GM21825 (cell line): ENCODE data around the gene CAPZA1.
"Not testable (repeated sequence)": the region's sequence is repeated elsewhere in the genome, so short reads cannot be mapped to it uniquely, and the experiment has no call there.

Experiments used
- ATAC-seq: cut with Tn5 transposase; IDR thresholded peaks from one replicate; pipeline ENCODE4 v1.9.1; 2021; ENCODE audit warnings: mild to moderate bottlenecking, moderate library complexity; ENCODE audit not compliant: unreplicated experiment

CAPZA1 gene

GRCh38 chr1:112626887-112627286 is 7.3 kb downstream of the CAPZA1 start:
- ATAC-seq: no peak

GRCh38 chr1:112628516-112628915 is 8.9 kb downstream of the CAPZA1 start:
- no peak for ATAC-seq

- ATAC-seq: no peak
Observed at GRCh38 chr1:112629256-112629655, 9.6 kb downstream of the CAPZA1 start.

- ATAC-seq: no peak
Observed at GRCh38 chr1:112633628-112634027, 14.0 kb downstream of the CAPZA1 start.

- no peak for ATAC-seq
Observed at GRCh38 chr1:112634367-112634766, 14.7 kb downstream of the CAPZA1 start.

- no peak for ATAC-seq
Observed at GRCh38 chr1:112636056-112636455, 16.4 kb downstream of the CAPZA1 start.

GRCh38 chr1:112636597-112637253 is 17.1 kb downstream of the CAPZA1 start:
- no peak for ATAC-seq

- no peak for ATAC-seq
Observed at GRCh38 chr1:112637254-112638109, 17.9 kb downstream of the CAPZA1 start.

GRCh38 chr1:112638110-112638428 is 18.4 kb downstream of the CAPZA1 start:
- ATAC-seq: no peak

GRCh38 chr1:112640437-112640836 is 20.8 kb downstream of the CAPZA1 start:
- not testable (repeated sequence) for ATAC-seq

GRCh38 chr1:112643080-112643479 is 23.4 kb downstream of the CAPZA1 start:
- ATAC-seq: no peak

- no peak for ATAC-seq
Observed at GRCh38 chr1:112646225-112646624, 26.6 kb downstream of the CAPZA1 start.

- ATAC-seq: no peak
Observed at GRCh38 chr1:112651205-112651604, 31.6 kb downstream of the CAPZA1 start.

- ATAC-seq: no peak
Observed at GRCh38 chr1:112665857-112666256, 46.2 kb downstream of the CAPZA1 start.

GRCh38 chr1:112666946-112667345 is 47.3 kb downstream of the CAPZA1 start:
- ATAC-seq: no peak

- no peak for ATAC-seq
Observed at GRCh38 chr1:112672009-112672408, 52.4 kb downstream of the CAPZA1 start.

- no peak for ATAC-seq
Observed at GRCh38 chr1:112672842-112673241, 53.2 kb downstream of the CAPZA1 start.

GRCh38 chr1:112673592-112674439 is 54.2 kb downstream of the CAPZA1 start:
- no peak for ATAC-seq

- peak; percentile 54 for ATAC-seq
Observed at GRCh38 chr1:112674440-112674985, 54.9 kb downstream of the CAPZA1 start, which contains the start of gene MOV10. MOV10 (plus strand) TSS chr1:112674659; CDS start chr1:112674913, 254 bp downstream.

GRCh38 chr1:112674986-112675727 is 55.5 kb downstream of the CAPZA1 start:
- peak; percentile 43 for ATAC-seq
